Measurements from ENCODE around the gene CT55. TPM values are rescaled to one million over a fixed set of nuclear protein-coding genes. Genes with fewer than 3 reads are reported as not detected.

CT55 gene
- total and polyA plus RNA-seq, 11 donors = not detected

DNA sequence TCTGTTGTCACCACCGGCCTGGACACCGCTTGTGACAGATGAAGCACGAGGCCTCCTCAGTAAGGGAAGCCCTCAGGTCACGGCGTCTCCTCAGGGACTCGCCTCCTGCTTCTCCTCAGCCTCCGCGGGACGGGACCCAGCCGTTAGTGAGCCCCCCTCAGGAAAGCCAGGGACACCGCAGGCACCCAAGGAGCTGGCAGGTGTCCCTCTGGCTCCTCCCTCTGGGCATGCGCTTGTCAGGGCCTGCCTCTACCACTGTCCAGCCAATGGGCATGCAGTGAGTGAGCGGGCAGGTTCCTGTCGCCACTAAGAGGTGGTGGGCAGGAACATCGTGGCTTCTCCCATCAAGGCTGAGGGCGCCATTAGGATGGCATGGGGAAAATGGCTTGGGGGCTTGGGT lies 23.5 kb upstream of the CT55 start:
- Histone ChIP-seq H3K4me1 (no peaks in the 10 kb centered on the region), H3K9me3 (no peaks in the 10 kb centered on the region), H3K27ac (no peak overlapping the region), H3K27me3 (peaks cover 0 to 10% (median 0%) of the 10 kb centered on the region in 9 donors), H3K4me3 (no peak overlapping the region), H3K36me3 (no peaks in the 10 kb centered on the region)
- ATAC-seq = no peak
- intact Hi-C loops (cut with DNase I) = no loop called here
- 71 to 90% (median 87%) methylated on average over 10 to 16 of the region's 16 CpGs for WGBS, 4 donors
- TF ChIP-seq, protein P1, sequence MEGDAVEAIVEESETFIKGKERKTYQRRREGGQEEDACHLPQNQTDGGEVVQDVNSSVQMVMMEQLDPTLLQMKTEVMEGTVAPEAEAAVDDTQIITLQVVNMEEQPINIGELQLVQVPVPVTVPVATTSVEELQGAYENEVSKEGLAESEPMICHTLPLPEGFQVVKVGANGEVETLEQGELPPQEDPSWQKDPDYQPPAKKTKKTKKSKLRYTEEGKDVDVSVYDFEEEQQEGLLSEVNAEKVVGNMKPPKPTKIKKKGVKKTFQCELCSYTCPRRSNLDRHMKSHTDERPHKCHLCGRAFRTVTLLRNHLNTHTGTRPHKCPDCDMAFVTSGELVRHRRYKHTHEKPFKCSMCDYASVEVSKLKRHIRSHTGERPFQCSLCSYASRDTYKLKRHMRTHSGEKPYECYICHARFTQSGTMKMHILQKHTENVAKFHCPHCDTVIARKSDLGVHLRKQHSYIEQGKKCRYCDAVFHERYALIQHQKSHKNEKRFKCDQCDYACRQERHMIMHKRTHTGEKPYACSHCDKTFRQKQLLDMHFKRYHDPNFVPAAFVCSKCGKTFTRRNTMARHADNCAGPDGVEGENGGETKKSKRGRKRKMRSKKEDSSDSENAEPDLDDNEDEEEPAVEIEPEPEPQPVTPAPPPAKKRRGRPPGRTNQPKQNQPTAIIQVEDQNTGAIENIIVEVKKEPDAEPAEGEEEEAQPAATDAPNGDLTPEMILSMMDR (IDR thresholded peaks at IDR 0.05) = no peak
- TF ChIP-seq POLR2A (IDR thresholded peaks at IDR 0.05) = no peak
- no peak for DNase-seq

- peak in 1 of 4 donors; percentile 44 for ATAC-seq
- Histone ChIP-seq H3K4me1 (no peaks in the 10 kb centered on the region), H3K36me3 (no peaks in the 10 kb centered on the region), H3K27ac (no peak overlapping the region), H3K27me3 (peaks cover 0 to 4% (median 0%) of the 10 kb centered on the region in 9 donors), H3K9me3 (no peaks in the 10 kb centered on the region), H3K4me3 (no peak overlapping the region)
- TF ChIP-seq POLR2A (IDR thresholded peaks at IDR 0.05) = no peak
- TF ChIP-seq, protein P1 (IDR thresholded peaks at IDR 0.05) = no peak
- intact Hi-C loops (cut with DNase I) = no loop called here
- no peak for DNase-seq
- WGBS, 4 donors = 62 to 70% (median 67%) methylated on average over 6 of the region's 6 CpGs
Measured at GRCh38 chrX:135193740-135194139, 22.5 kb upstream of the CT55 start.

DNA sequence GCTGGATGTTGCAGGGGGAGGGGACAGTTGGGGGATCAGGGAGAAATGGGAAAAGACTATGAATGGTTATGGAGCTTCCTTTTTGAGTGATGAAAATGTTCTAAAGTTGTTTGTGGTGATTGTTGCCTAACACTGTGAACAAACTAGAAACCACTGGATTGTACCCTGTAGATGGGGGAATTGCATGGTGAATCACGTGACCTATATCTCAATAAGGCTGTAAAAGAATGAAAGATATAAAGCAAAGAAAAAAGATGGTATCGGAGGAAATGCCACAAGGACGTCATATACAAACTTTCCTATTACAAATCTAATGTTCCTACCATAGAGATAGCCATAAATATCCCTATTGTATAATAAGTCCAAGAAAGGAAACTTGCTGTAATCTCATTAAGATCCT lies 20.6 kb upstream of the CT55 start:
- no peak for DNase-seq
- TF ChIP-seq POLR2A (IDR thresholded peaks at IDR 0.05) = no peak
- TF ChIP-seq, protein P1 (IDR thresholded peaks at IDR 0.05) = no peak
- intact Hi-C loops (cut with DNase I) = no loop called here
- peaks cover 0 to 4% (median 0%) of the 10 kb centered on the region in 9 donors for H3K27me3 ChIP-seq
- H3K27ac ChIP-seq = no peak overlapping the region
- H3K36me3 ChIP-seq = no peaks in the 10 kb centered on the region
- H3K4me3 ChIP-seq = no peak overlapping the region
- WGBS, 4 donors = 51 to 74% (median 57%) methylated on average over 3 of the region's 3 CpGs
- no peak for ATAC-seq
- H3K9me3 ChIP-seq = no peaks in the 10 kb centered on the region
- no peaks in the 10 kb centered on the region for H3K4me1 ChIP-seq

GRCh38 chrX:135185795-135186443 lies 14.7 kb upstream of the CT55 start:
- Histone ChIP-seq H3K27ac (no peak overlapping the region), H3K4me1 (no peaks in the 10 kb centered on the region), H3K4me3 (no peak overlapping the region), H3K27me3 (peaks cover 0 to 20% (median 0%) of the 10 kb centered on the region in 9 donors), H3K9me3 (no peaks in the 10 kb centered on the region), H3K36me3 (no peaks in the 10 kb centered on the region)
- WGBS, 4 donors = 37 to 48% (median 40%) methylated on average over 7 to 8 of the region's 8 CpGs
- DNase-seq = peak in 1 of 5 donors; percentile 8
- peak; percentile 58 to 87 (median 82) for ATAC-seq
- TF ChIP-seq, protein P1 (IDR thresholded peaks at IDR 0.05) = peak in 11 of 12 donors; percentile 7 to 58 (median 39)
- TF ChIP-seq POLR2A (IDR thresholded peaks at IDR 0.05) = no peak
- intact Hi-C loops (cut with DNase I) = loop anchor here in 5 of 10 donors (2.0 to 5.0 kb wide), 3 partner anchors 291 to 746 kb away; no protein-coding TSS in a partner anchor
